ENCODE measurements around the gene ACTG1. TPM values are rescaled to one million over a fixed set of nuclear protein-coding genes. Genes with fewer than 3 reads are reported as not detected.

The ACTG1 gene
- total and polyA plus RNA-seq, 4 donors, result 347 to 1,699 (median 1,282) TPM

DNA sequence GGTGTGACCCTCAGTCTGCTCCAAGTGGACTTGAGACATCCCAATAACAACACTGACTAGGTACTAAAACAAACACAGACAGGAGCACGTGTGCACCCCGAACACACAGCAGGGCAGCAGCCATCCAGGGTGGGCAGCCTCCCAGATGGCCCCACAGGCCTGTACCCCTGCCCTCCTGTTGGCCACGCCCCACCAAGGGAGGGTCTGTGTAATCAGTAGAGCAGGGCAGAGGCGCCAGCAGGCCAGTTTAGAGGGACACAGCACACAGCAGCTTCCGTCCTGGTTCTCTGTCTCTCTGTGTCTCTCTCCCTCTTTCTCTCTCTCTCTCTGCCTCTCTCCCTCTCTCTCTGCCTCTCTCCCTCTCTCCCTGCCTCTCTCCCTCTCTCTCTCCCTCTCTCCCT lies 21.4 kb downstream of the ACTG1 start:
- H3K9me3 ChIP-seq (ENCODE audit: control insufficient read depth in 4 of 4, low read length in 3 of 4), result no peaks in the 10 kb centered on the region
- H3K9ac ChIP-seq (ENCODE audit: low read depth in 1 of 2, low read length in 2 of 2), result no peak overlapping the region
- WGBS, result 26% methylated on average over 5 of the region's 5 CpGs
- no peak for DNase-seq (ENCODE audit: low spot score)
- H3K4me1 ChIP-seq (ENCODE audit: control insufficient read depth in 4 of 4, insufficient read depth in 4 of 4, low read length in 3 of 4), result peaks cover 3 to 8% (median 5%) of the 10 kb centered on the region in 4 donors
- no peaks in the 10 kb centered on the region for H3K36me3 ChIP-seq (ENCODE audit: control insufficient read depth in 4 of 4, insufficient read depth in 3 of 4, low read depth in 1 of 4, low read length in 3 of 4)
- H3K27ac ChIP-seq (ENCODE audit: low read depth in 1 of 2, low read length in 2 of 2), result no peak overlapping the region
- TF ChIP-seq HNF4A (conservative IDR thresholded peaks at IDR 0.05) (no peak), SP1 (IDR thresholded peaks at IDR 0.05) (no peak), MAX (IDR thresholded peaks at IDR 0.05) (no peak), FOXA1 (IDR thresholded peaks at IDR 0.05) (no peak), JUND (IDR thresholded peaks at IDR 0.05) (no peak), NR2F2 (IDR thresholded peaks at IDR 0.05) (no peak), REST (IDR thresholded peaks at IDR 0.05) (no peak), RXRA (IDR thresholded peaks at IDR 0.05) (no peak), FOXA2 (IDR thresholded peaks at IDR 0.05) (no peak), RAD21 (IDR thresholded peaks at IDR 0.05) (no peak), GABPA (IDR thresholded peaks at IDR 0.05 in 1 of 2, conservative IDR thresholded peaks at IDR 0.05 in 1 of 2) (no peak), TAF1 (conservative IDR thresholded peaks at IDR 0.05) (no peak)
- TF ChIP-seq, protein P1, sequence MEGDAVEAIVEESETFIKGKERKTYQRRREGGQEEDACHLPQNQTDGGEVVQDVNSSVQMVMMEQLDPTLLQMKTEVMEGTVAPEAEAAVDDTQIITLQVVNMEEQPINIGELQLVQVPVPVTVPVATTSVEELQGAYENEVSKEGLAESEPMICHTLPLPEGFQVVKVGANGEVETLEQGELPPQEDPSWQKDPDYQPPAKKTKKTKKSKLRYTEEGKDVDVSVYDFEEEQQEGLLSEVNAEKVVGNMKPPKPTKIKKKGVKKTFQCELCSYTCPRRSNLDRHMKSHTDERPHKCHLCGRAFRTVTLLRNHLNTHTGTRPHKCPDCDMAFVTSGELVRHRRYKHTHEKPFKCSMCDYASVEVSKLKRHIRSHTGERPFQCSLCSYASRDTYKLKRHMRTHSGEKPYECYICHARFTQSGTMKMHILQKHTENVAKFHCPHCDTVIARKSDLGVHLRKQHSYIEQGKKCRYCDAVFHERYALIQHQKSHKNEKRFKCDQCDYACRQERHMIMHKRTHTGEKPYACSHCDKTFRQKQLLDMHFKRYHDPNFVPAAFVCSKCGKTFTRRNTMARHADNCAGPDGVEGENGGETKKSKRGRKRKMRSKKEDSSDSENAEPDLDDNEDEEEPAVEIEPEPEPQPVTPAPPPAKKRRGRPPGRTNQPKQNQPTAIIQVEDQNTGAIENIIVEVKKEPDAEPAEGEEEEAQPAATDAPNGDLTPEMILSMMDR (IDR thresholded peaks at IDR 0.05; ENCODE audit: low read depth, low read length, missing input control), result no peak
- TF ChIP-seq, protein P2, sequence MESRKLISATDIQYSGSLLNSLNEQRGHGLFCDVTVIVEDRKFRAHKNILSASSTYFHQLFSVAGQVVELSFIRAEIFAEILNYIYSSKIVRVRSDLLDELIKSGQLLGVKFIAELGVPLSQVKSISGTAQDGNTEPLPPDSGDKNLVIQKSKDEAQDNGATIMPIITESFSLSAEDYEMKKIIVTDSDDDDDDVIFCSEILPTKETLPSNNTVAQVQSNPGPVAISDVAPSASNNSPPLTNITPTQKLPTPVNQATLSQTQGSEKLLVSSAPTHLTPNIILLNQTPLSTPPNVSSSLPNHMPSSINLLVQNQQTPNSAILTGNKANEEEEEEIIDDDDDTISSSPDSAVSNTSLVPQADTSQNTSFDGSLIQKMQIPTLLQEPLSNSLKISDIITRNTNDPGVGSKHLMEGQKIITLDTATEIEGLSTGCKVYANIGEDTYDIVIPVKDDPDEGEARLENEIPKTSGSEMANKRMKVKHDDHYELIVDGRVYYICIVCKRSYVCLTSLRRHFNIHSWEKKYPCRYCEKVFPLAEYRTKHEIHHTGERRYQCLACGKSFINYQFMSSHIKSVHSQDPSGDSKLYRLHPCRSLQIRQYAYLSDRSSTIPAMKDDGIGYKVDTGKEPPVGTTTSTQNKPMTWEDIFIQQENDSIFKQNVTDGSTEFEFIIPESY (IDR thresholded peaks at IDR 0.05), result no peak
- no peak overlapping the region for H3K4me3 ChIP-seq (ENCODE audit: low read depth in 1 of 3, low read length in 3 of 3)
- no peaks in the 10 kb centered on the region for H3K27me3 ChIP-seq (ENCODE audit: control insufficient read depth in 4 of 4, insufficient read depth in 4 of 4, low read length in 3 of 4)
